Measurements from ENCODE around the gene HYDIN.

GRCh38 chr16:71179569-71179968 is 51.0 kb downstream of the HYDIN start:
- TF ChIP-seq CTCF (conservative IDR thresholded peaks at IDR 0.05 in 1 of 2, IDR thresholded peaks at IDR 0.05 in 1 of 2; ENCODE audit: low read depth in 1 of 2, low read length in 2 of 2) (no peak), EZH2 (IDR thresholded peaks at IDR 0.05; ENCODE audit: low read length, missing control alignments) (no peak)

Data from fibroblast of lung (primary cell).